Measurements from ENCODE around the gene GSN. TPM values are rescaled to one million over a fixed set of nuclear protein-coding genes. Genes with fewer than 3 reads are reported as not detected.

The GSN gene
- total and polyA plus RNA-seq, 2 of the 8 experiments (the other 6 are each of a cell fraction or from before 2014, with no cell fraction given): 52.3 to 94.5 TPM

- TF ChIP-seq, protein P1, sequence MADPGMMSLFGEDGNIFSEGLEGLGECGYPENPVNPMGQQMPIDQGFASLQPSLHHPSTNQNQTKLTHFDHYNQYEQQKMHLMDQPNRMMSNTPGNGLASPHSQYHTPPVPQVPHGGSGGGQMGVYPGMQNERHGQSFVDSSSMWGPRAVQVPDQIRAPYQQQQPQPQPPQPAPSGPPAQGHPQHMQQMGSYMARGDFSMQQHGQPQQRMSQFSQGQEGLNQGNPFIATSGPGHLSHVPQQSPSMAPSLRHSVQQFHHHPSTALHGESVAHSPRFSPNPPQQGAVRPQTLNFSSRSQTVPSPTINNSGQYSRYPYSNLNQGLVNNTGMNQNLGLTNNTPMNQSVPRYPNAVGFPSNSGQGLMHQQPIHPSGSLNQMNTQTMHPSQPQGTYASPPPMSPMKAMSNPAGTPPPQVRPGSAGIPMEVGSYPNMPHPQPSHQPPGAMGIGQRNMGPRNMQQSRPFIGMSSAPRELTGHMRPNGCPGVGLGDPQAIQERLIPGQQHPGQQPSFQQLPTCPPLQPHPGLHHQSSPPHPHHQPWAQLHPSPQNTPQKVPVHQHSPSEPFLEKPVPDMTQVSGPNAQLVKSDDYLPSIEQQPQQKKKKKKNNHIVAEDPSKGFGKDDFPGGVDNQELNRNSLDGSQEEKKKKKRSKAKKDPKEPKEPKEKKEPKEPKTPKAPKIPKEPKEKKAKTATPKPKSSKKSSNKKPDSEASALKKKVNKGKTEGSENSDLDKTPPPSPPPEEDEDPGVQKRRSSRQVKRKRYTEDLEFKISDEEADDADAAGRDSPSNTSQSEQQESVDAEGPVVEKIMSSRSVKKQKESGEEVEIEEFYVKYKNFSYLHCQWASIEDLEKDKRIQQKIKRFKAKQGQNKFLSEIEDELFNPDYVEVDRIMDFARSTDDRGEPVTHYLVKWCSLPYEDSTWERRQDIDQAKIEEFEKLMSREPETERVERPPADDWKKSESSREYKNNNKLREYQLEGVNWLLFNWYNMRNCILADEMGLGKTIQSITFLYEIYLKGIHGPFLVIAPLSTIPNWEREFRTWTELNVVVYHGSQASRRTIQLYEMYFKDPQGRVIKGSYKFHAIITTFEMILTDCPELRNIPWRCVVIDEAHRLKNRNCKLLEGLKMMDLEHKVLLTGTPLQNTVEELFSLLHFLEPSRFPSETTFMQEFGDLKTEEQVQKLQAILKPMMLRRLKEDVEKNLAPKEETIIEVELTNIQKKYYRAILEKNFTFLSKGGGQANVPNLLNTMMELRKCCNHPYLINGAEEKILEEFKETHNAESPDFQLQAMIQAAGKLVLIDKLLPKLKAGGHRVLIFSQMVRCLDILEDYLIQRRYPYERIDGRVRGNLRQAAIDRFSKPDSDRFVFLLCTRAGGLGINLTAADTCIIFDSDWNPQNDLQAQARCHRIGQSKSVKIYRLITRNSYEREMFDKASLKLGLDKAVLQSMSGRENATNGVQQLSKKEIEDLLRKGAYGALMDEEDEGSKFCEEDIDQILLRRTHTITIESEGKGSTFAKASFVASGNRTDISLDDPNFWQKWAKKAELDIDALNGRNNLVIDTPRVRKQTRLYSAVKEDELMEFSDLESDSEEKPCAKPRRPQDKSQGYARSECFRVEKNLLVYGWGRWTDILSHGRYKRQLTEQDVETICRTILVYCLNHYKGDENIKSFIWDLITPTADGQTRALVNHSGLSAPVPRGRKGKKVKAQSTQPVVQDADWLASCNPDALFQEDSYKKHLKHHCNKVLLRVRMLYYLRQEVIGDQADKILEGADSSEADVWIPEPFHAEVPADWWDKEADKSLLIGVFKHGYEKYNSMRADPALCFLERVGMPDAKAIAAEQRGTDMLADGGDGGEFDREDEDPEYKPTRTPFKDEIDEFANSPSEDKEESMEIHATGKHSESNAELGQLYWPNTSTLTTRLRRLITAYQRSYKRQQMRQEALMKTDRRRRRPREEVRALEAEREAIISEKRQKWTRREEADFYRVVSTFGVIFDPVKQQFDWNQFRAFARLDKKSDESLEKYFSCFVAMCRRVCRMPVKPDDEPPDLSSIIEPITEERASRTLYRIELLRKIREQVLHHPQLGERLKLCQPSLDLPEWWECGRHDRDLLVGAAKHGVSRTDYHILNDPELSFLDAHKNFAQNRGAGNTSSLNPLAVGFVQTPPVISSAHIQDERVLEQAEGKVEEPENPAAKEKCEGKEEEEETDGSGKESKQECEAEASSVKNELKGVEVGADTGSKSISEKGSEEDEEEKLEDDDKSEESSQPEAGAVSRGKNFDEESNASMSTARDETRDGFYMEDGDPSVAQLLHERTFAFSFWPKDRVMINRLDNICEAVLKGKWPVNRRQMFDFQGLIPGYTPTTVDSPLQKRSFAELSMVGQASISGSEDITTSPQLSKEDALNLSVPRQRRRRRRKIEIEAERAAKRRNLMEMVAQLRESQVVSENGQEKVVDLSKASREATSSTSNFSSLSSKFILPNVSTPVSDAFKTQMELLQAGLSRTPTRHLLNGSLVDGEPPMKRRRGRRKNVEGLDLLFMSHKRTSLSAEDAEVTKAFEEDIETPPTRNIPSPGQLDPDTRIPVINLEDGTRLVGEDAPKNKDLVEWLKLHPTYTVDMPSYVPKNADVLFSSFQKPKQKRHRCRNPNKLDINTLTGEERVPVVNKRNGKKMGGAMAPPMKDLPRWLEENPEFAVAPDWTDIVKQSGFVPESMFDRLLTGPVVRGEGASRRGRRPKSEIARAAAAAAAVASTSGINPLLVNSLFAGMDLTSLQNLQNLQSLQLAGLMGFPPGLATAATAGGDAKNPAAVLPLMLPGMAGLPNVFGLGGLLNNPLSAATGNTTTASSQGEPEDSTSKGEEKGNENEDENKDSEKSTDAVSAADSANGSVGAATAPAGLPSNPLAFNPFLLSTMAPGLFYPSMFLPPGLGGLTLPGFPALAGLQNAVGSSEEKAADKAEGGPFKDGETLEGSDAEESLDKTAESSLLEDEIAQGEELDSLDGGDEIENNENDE (IDR thresholded peaks at IDR 0.05; ENCODE audit: insufficient replicate concordance, low read length): no peak
- TF ChIP-seq SUZ12 (IDR thresholded peaks at IDR 0.05; ENCODE audit: low read length): no peak
- no peak for TF ChIP-seq EZH2 (IDR thresholded peaks at IDR 0.05; ENCODE audit: low read depth, low read length, severe bottlenecking)
- no peak for TF ChIP-seq GTF2F1 (IDR thresholded peaks at IDR 0.05; ENCODE audit: borderline replicate concordance, low read depth, low read length)
- no peak for TF ChIP-seq SIN3A (conservative IDR thresholded peaks at IDR 0.05 in 1 of 2, IDR thresholded peaks at IDR 0.05 in 1 of 2; ENCODE audit: low read depth in 1 of 2, low read length in 2 of 2)
- no peak for TF ChIP-seq ASH2L (IDR thresholded peaks at IDR 0.05; ENCODE audit: low read length)
- TF ChIP-seq SP2 (IDR thresholded peaks at IDR 0.05; ENCODE audit: low read length): no peak
- no peak for TF ChIP-seq SP1 (IDR thresholded peaks at IDR 0.05; ENCODE audit: low read depth, low read length)
- no peak for TF ChIP-seq HDAC2 (IDR thresholded peaks at IDR 0.05; ENCODE audit: borderline replicate concordance in 1 of 2, low read depth in 2 of 2, low read length in 2 of 2)
- no peak for TF ChIP-seq CHD2 (IDR thresholded peaks at IDR 0.05; ENCODE audit: low read length)
- TF ChIP-seq, protein P2, sequence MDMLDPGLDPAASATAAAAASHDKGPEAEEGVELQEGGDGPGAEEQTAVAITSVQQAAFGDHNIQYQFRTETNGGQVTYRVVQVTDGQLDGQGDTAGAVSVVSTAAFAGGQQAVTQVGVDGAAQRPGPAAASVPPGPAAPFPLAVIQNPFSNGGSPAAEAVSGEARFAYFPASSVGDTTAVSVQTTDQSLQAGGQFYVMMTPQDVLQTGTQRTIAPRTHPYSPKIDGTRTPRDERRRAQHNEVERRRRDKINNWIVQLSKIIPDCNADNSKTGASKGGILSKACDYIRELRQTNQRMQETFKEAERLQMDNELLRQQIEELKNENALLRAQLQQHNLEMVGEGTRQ (IDR thresholded peaks at IDR 0.05; ENCODE audit: low read length): no peak
These were observed 1.6 kb upstream of the GSN start (continued) for GRCh38 chr9:121266356-121266755.

All from H1 (cell line).